Breast epithelium (tissue), 4 donors: Measurements from ENCODE around the gene RNH1. TPM values are rescaled to one million over a fixed set of nuclear protein-coding genes. Genes with fewer than 3 reads are reported as not detected.

Experiments
- DNase-seq, 2 donors: peaks; one replicate each; pipeline ENCODE4 v3.0.0-alpha.2; 2019; ENCODE audit warnings: low spot score in 2 of 2
- H3K27ac ChIP-seq, 2 donors: fragments of 200-600 bp; sonication (generic) in 1 of 2; one replicate each; pipeline ENCODE4 v1.5.1; 2016 to 2019; ENCODE audit warnings: mild to moderate bottlenecking in 1 of 2
- H3K27me3 ChIP-seq, 2 donors: fragments of 200-600 bp; sonication (generic) in 1 of 2; one replicate each; pipeline versions ENCODE4 v1.5.1 to v1.6.0; 2017 to 2019; ENCODE audit warnings: control low read depth in 1 of 2, mild to moderate bottlenecking in 1 of 2
- H3K36me3 ChIP-seq: fragments of 200-600 bp; one replicate; pipeline ENCODE4 v1.5.1; 2019
- H3K4me1 ChIP-seq, 2 donors: fragments of 200-600 bp; sonication (generic); one replicate each; pipeline ENCODE4 v1.5.1; 2016 to 2019; ENCODE audit warnings: control low read depth in 1 of 2
- H3K4me3 ChIP-seq, 3 donors: fragments of 200-600 bp; sonication (generic); 1 replicate in 2 of 3; 2 replicates in 1 of 3; pipeline ENCODE4 v1.5.1; 2016 to 2019; ENCODE audit warnings: mild to moderate bottlenecking in 3 of 3, moderate library complexity in 2 of 3
- H3K9me3 ChIP-seq, 2 donors: fragments of 200-600 bp; sonication (generic) in 1 of 2; one replicate each; pipeline ENCODE4 v1.5.1; 2016 to 2019; ENCODE audit warnings: control low read depth in 1 of 2
- CTCF ChIP-seq, 3 donors: fragments of 450-650 bp; IDR thresholded peaks; one replicate each; pipeline ENCODE4 v1.5.1; 2016 to 2017; ENCODE audit warnings: antibody characterized with exemption in 3 of 3, mild to moderate bottlenecking in 3 of 3, moderate library complexity in 3 of 3
- POLR2A ChIP-seq: fragments of 450-650 bp; IDR thresholded peaks from one replicate; pipeline ENCODE4 v1.6.1; 2016; ENCODE audit warnings: antibody characterized with exemption, mild to moderate bottlenecking, moderate library complexity
- POLR2AphosphoS5 ChIP-seq, 3 donors: sonication (generic); formaldehyde crosslinking; IDR thresholded peaks; one replicate each; pipeline ENCODE4 v1.6.1; 2017; ENCODE audit warnings: antibody characterized with exemption in 3 of 3
- intact Hi-C: fragments of 100-400 bp; cut with DNase I; formaldehyde crosslinking; loops from one replicate; pipeline ENCODE4 v1.15.1; 2023; ENCODE audit warnings: low total_unique reads
- total RNA-seq, 3 donors: library from RNA; depleted of rRNA; stranded (reverse); fragments of >200 nt; gene quantifications; one replicate each; pipeline ENCODE4 v1.1.0, GENCODE V29; 2016

RNH1 gene
- total RNA-seq, 3 donors from 2014 or later, result 139 to 249 (median 209) TPM

- no peaks in the 10 kb centered on the region for H3K9me3 ChIP-seq
- intact Hi-C loops, result loop anchor here (10.0 kb wide), 1 partner anchor 145 kb away; the partner anchor contains the start of gene IFITM2
- H3K27me3 ChIP-seq, result no peaks in the 10 kb centered on the region
- DNase-seq, result peak; percentile 94 to 96
- H3K27ac ChIP-seq, result peak within 1 kb of the TSS; percentile 89 to 93
- H3K36me3 ChIP-seq, result no peaks in the 10 kb centered on the region
- peak; percentile 84 for TF ChIP-seq POLR2A
- no peak for TF ChIP-seq CTCF (IDR thresholded peaks at IDR 0.05)
- peak; percentile 81 to 89 (median 86) for TF ChIP-seq POLR2AphosphoS5 (IDR thresholded peaks at IDR 0.05)
- peak within 1 kb of the TSS; percentile 89 to 96 (median 95) for H3K4me3 ChIP-seq
- H3K4me1 ChIP-seq, result peaks cover 0 to 4% of the 10 kb centered on the region in 2 donors
Measured at GRCh38 chr11:449889-450808, 56.9 kb downstream of the RNH1 start, which contains the start of gene PTDSS2. PTDSS2 (plus strand) TSS chr11:450279; CDS start chr11:450456, 177 bp downstream.

GRCh38 chr11:447923-448731, 58.9 kb downstream of the RNH1 start:
- intact Hi-C loops, result no loop called here
- Histone ChIP-seq H3K9me3 (no peaks in the 10 kb centered on the region), H3K4me3 (peak overlapping the region; percentile 55 to 72 (median 56)), H3K27me3 (no peaks in the 10 kb centered on the region), H3K36me3 (no peaks in the 10 kb centered on the region), H3K4me1 (peaks cover 0 to 4% of the 10 kb centered on the region in 2 donors), H3K27ac (peak overlapping the region; percentile 89 to 90)
- peak; percentile 87 to 91 (median 89) for TF ChIP-seq POLR2AphosphoS5 (IDR thresholded peaks at IDR 0.05)
- TF ChIP-seq POLR2A, result peak; percentile 71
- TF ChIP-seq CTCF (IDR thresholded peaks at IDR 0.05), result peak; percentile 62 to 95 (median 82)
- peak; percentile 91 to 94 for DNase-seq

GRCh38 chr11:446891-447290, 60.2 kb downstream of the RNH1 start:
- H3K36me3 ChIP-seq, result no peaks in the 10 kb centered on the region
- intact Hi-C loops, result no loop called here
- DNase-seq, result no peak
- no peak for TF ChIP-seq POLR2A
- TF ChIP-seq CTCF (IDR thresholded peaks at IDR 0.05), result no peak
- no peak for TF ChIP-seq POLR2AphosphoS5 (IDR thresholded peaks at IDR 0.05)
- H3K4me1 ChIP-seq, result peaks cover 0 to 4% of the 10 kb centered on the region in 2 donors
- H3K27me3 ChIP-seq, result peaks cover 0 to 4% of the 10 kb centered on the region in 2 donors
- no peak overlapping the region for H3K4me3 ChIP-seq
- no peak overlapping the region for H3K27ac ChIP-seq
- H3K9me3 ChIP-seq, result no peaks in the 10 kb centered on the region

- intact Hi-C loops, result no loop called here
- Histone ChIP-seq H3K9me3 (no peaks in the 10 kb centered on the region), H3K4me1 (peaks cover 0 to 4% of the 10 kb centered on the region in 2 donors), H3K36me3 (no peaks in the 10 kb centered on the region), H3K4me3 (no peak overlapping the region), H3K27ac (no peak overlapping the region), H3K27me3 (peaks cover 0 to 4% of the 10 kb centered on the region in 2 donors)
- TF ChIP-seq POLR2A (no peak), CTCF (IDR thresholded peaks at IDR 0.05) (no peak), POLR2AphosphoS5 (IDR thresholded peaks at IDR 0.05) (no peak)
- DNase-seq, result no peak
Measured at GRCh38 chr11:445765-446588, 61.1 kb downstream of the RNH1 start.

Other genes starting within 250 kb of the RNH1 start
- 1 to 10 TPM in 2 of 3 donors, under 1 TPM in 1; 0.59 to 3.7 (median 2.0) TPM for gene NLRP6, start 228.8 kb downstream of the RNH1 start, total RNA-seq
- gene PGGHG, start 218.1 kb downstream of the RNH1 start, total RNA-seq, result 10 to 100 TPM; 13.0 to 63.9 (median 37.3) TPM
- not detected for gene IFITM5, start 207.7 kb downstream of the RNH1 start, total RNA-seq
- 100 to 1,000 TPM in 2 of 3 donors, 10 to 100 TPM in 1; 81.4 to 404 (median 129) TPM for gene IFITM2, start 199.4 kb downstream of the RNH1 start, total RNA-seq
- gene IFITM1, start 193.2 kb downstream of the RNH1 start, total RNA-seq, result 100 to 1,000 TPM; 129 to 321 (median 142) TPM
- 100 to 1,000 TPM; 158 to 361 (median 195) TPM for gene IFITM3, start 186.4 kb downstream of the RNH1 start, total RNA-seq
- gene B4GALNT4, start 137.7 kb downstream of the RNH1 start, total RNA-seq, result 10 to 100 TPM in 1 of 3 donors, 1 to 10 TPM in 1, under 1 TPM in 1; 0.48 to 11.3 (median 8.2) TPM
- gene PKP3, start 113.0 kb downstream of the RNH1 start, total RNA-seq, result 10 to 100 TPM in 2 of 3 donors, under 1 TPM in 1; 0.32 to 60.9 (median 36.7) TPM
- gene SIGIRR, start 92.2 kb downstream of the RNH1 start, total RNA-seq, result 10 to 100 TPM; 37.3 to 49.8 (median 46.5) TPM
- 10 to 100 TPM in 1 of 3 donors, 1 to 10 TPM in 1, under 1 TPM in 1; 0.32 to 14.2 (median 9.8) TPM for gene ANO9, start 65.2 kb downstream of the RNH1 start, total RNA-seq
- gene PTDSS2, start 57.0 kb downstream of the RNH1 start, total RNA-seq, result 10 to 100 TPM; 23.8 to 53.7 (median 33.1) TPM
- gene HRAS, start 28.3 kb upstream of the RNH1 start, total RNA-seq, result 10 to 100 TPM; 33.2 to 50.1 (median 33.4) TPM
- 1 to 10 TPM in 2 of 3 donors, under 1 TPM in 1; 0.16 to 1.6 (median 1.3) TPM for gene LRRC56, start 30.3 kb upstream of the RNH1 start, total RNA-seq
- 1 to 10 TPM; 2.6 to 6.1 (median 5.2) TPM for gene LMNTD2, start 53.5 kb upstream of the RNH1 start, total RNA-seq
- 10 to 100 TPM in 2 of 3 donors, 1 to 10 TPM in 1; 7.5 to 58.5 (median 33.1) TPM for gene RASSF7, start 53.7 kb upstream of the RNH1 start, total RNA-seq
- 10 to 100 TPM; 18.6 to 22.1 (median 21.3) TPM for gene PHRF1, start 69.2 kb upstream of the RNH1 start, total RNA-seq
- gene IRF7, start 108.7 kb upstream of the RNH1 start, total RNA-seq, result 10 to 100 TPM; 13.3 to 29.9 (median 27.9) TPM
- gene CDHR5, start 117.7 kb upstream of the RNH1 start, total RNA-seq, result 1 to 10 TPM in 1 of 3 donors, not detected in 2; 6.2 TPM
- gene SCT, start 119.9 kb upstream of the RNH1 start, total RNA-seq, result not detected
- under 1 TPM in 1 of 3 donors, not detected in 2; 0.29 TPM for gene DRD4, start 130.0 kb upstream of the RNH1 start, total RNA-seq
- gene DEAF1, start 188.0 kb upstream of the RNH1 start, total RNA-seq, result 10 to 100 TPM; 25.3 to 42.6 (median 39.8) TPM
- 10 to 100 TPM; 25.9 to 51.8 (median 29.1) TPM for gene TMEM80, start 188.6 kb upstream of the RNH1 start, total RNA-seq
- gene EPS8L2, start 199.0 kb upstream of the RNH1 start, total RNA-seq, result 100 to 1,000 TPM in 2 of 3 donors, 1 to 10 TPM in 1; 6.1 to 151 (median 115) TPM
- 100 to 1,000 TPM; 137 to 239 (median 141) TPM for gene TALDO1, start 240.2 kb upstream of the RNH1 start, total RNA-seq